Measurements from ENCODE around the gene THRAP3. TPM values are rescaled to one million over a fixed set of nuclear protein-coding genes. Genes with fewer than 3 reads are reported as not detected.

THRAP3 gene
- total and polyA plus RNA-seq, 9 of the 15 experiments (the other 6 are each of a cell fraction or from before 2014, with no cell fraction given) = 66.2 to 135 (median 113) TPM

- peaks cover 10 to 23% of the 10 kb centered on the region in 2 experiments for H3K4me1 ChIP-seq (replicated peaks in 1 of 2; ENCODE audit: control insufficient read depth in 2 of 2, insufficient read depth in 2 of 2, low read length in 2 of 2)
- ATAC-seq (no peak), DNase-seq (ENCODE audit: extremely low read depth in 1 of 4, low spot score in 3 of 4) (no peak), FAIRE-seq (no peak)
- no peak overlapping the region for H3K9ac ChIP-seq (ENCODE audit: insufficient read depth in 1 of 2, low read depth in 2 of 2, low read length in 2 of 2)
- no peaks in the 10 kb centered on the region for H4K20me1 ChIP-seq (replicated peaks; ENCODE audit: control insufficient read depth, insufficient read depth, low read length)
- in situ Hi-C loops (cut with MboI) = no loop called here
- intact Hi-C loops (cut with micrococcal nuclease) = loop anchor here (10.0 kb wide), 1 partner anchor 445 kb away; the partner anchor contains the start of gene AGO1
- no peak for TF ChIP-seq CBX3 (IDR thresholded peaks at IDR 0.05; ENCODE audit: borderline replicate concordance in 1 of 2, low read length in 2 of 2)
- H3K4me2 ChIP-seq (ENCODE audit: insufficient read depth, low read length) = no peak overlapping the region
- no peak overlapping the region for H3K4me3 ChIP-seq
- ChIA-PET CTCF (ENCODE audit: low intra/inter-chr PET ratio) (no interaction called here), POLR2A (interaction anchor here (1.1 kb wide), 1 partner anchor 22 kb away, joined by 3 read pairs; no protein-coding TSS in a partner anchor)
- BruUV-seq (replicated peaks) = no TSS peak
- 90% methylated on average over 9 of the region's 9 CpGs for WGBS (ENCODE audit: insufficient coverage, low coverage, missing lambda C conversion rate)
- no peaks in the 10 kb centered on the region for H3K9me3 ChIP-seq (replicated peaks; ENCODE audit: control insufficient read depth, insufficient read depth, low read depth, low read length)
- H3K79me2 ChIP-seq (ENCODE audit: control insufficient read depth, insufficient read depth, low read length) = no peaks in the 10 kb centered on the region
- H3K36me3 ChIP-seq (ENCODE audit: control insufficient read depth, insufficient read depth, low read length) = no peaks in the 10 kb centered on the region
- no peak overlapping the region for H2AFZ ChIP-seq (ENCODE audit: low read depth, low read length)
- H3K9me1 ChIP-seq (ENCODE audit: control insufficient read depth, insufficient read depth, low read length) = no peaks in the 10 kb centered on the region
- H3K27ac ChIP-seq (ENCODE audit: extremely low read depth, low read depth, low read length) = no peak overlapping the region
- H3K27me3 ChIP-seq (ENCODE audit: control insufficient read depth in 2 of 2, insufficient read depth in 2 of 2, low read length in 2 of 2) = no peaks in the 10 kb centered on the region
Measured at GRCh38 chr1:36329817-36330216, 105.6 kb downstream of the THRAP3 start.

GRCh38 chr1:36330940-36331339 lies 106.7 kb downstream of the THRAP3 start:
- in situ Hi-C loops (cut with MboI) = no loop called here
- TF ChIP-seq HDAC1 (IDR thresholded peaks at IDR 0.05) = 0 out of 4 replicates have a peak, but pooled peaks of 1 of the 2 experiments have one; percentile 17
- TF ChIP-seq ZBTB2 (IDR thresholded peaks at IDR 0.05) = 0 out of 2 replicates have a peak, but pooled peaks have one; percentile 25
- TF ChIP-seq OTX1 (CRISPR knock-in tag; IDR thresholded peaks at IDR 0.05) = 0 out of 2 replicates have a peak, but pooled peaks have one; percentile 29
- TF ChIP-seq MCM5 (IDR thresholded peaks at IDR 0.05; ENCODE audit: low read depth) = 0 out of 2 replicates have a peak, but pooled peaks have one; percentile 80
- 0 out of 2 replicates have a peak, but pooled peaks have one; percentile 36 for TF ChIP-seq LARP7 (IDR thresholded peaks at IDR 0.05)
- TF ChIP-seq ELF4 (CRISPR knock-in tag; IDR thresholded peaks at IDR 0.05) = 0 out of 2 replicates have a peak, but pooled peaks have one; percentile 35
- peak; percentile 24; the same call in 1 of the 2 replicates for TF ChIP-seq ARID1B (IDR thresholded peaks at IDR 0.05)
- no peak for TF ChIP-seq EP400 (IDR thresholded peaks at IDR 0.05)
- TF ChIP-seq ZBTB26 (CRISPR knock-in tag; IDR thresholded peaks at IDR 0.05) = 0 out of 2 replicates have a peak, but pooled peaks have one; percentile 85
- TF ChIP-seq MCM7 (IDR thresholded peaks at IDR 0.05) = 0 out of 4 replicates have a peak, but pooled peaks of 1 of the 2 experiments have one; percentile 59
- TF ChIP-seq CBFA2T2 (conservative IDR thresholded peaks at IDR 0.05) = no peak
- no peak for TF ChIP-seq ZNF140 (CRISPR knock-in tag; IDR thresholded peaks at IDR 0.05)

More at GRCh38 chr1:36330940-36331339, 106.7 kb downstream of the THRAP3 start:
- BruUV-seq (replicated peaks) = no TSS peak
- Histone ChIP-seq H3K4me2 (ENCODE audit: insufficient read depth, low read length) (no peak overlapping the region), H2AFZ (ENCODE audit: low read depth, low read length) (no peak overlapping the region), H3K27me3 (ENCODE audit: control insufficient read depth in 2 of 2, insufficient read depth in 2 of 2, low read length in 2 of 2) (no peaks in the 10 kb centered on the region), H3K79me2 (ENCODE audit: control insufficient read depth, insufficient read depth, low read length) (no peaks in the 10 kb centered on the region), H3K4me3 (no peak overlapping the region), H4K20me1 (replicated peaks; ENCODE audit: control insufficient read depth, insufficient read depth, low read length) (no peaks in the 10 kb centered on the region), H3K9me1 (ENCODE audit: control insufficient read depth, insufficient read depth, low read length) (no peaks in the 10 kb centered on the region), H3K36me3 (ENCODE audit: control insufficient read depth, insufficient read depth, low read length) (no peaks in the 10 kb centered on the region), H3K27ac (ENCODE audit: extremely low read depth, low read depth, low read length) (no peak overlapping the region), H3K9me3 (replicated peaks; ENCODE audit: control insufficient read depth, insufficient read depth, low read depth, low read length) (no peaks in the 10 kb centered on the region), H3K4me1 (replicated peaks in 1 of 2; ENCODE audit: control insufficient read depth in 2 of 2, insufficient read depth in 2 of 2, low read length in 2 of 2) (peaks cover 10 to 23% of the 10 kb centered on the region in 2 experiments), H3K9ac (ENCODE audit: insufficient read depth in 1 of 2, low read depth in 2 of 2, low read length in 2 of 2) (no peak overlapping the region)
- ATAC-seq = no peak
- ChIA-PET CTCF (ENCODE audit: low intra/inter-chr PET ratio) (no interaction called here), POLR2A (interaction anchor here (1.6 kb wide), 1 partner anchor 9 kb away, joined by 8 read pairs; no protein-coding TSS in a partner anchor)
- WGBS (ENCODE audit: insufficient coverage, low coverage, missing lambda C conversion rate) = 45% methylated on average over 15 of the region's 15 CpGs
- DNase-seq (ENCODE audit: extremely low read depth in 1 of 4, low spot score in 3 of 4) = no peak
- no peak for FAIRE-seq
- intact Hi-C loops (cut with micrococcal nuclease) = no loop called here

Measured in K562 (cell line).